Transverse colon (tissue), 4 donors: ENCODE results near the gene STPG3. TPM values are rescaled to one million over a fixed set of nuclear protein-coding genes. Genes with fewer than 3 reads are reported as not detected.
A peak's percentile ranks its signal among the peaks of the same experiment; 100 is the strongest.

Experiments used
- DNase-seq: peaks from one replicate; pipeline ENCODE4 v3.0.0-alpha.2; 2019
- H3K27ac ChIP-seq, 4 donors: fragments of 200-600 bp; sonication (generic); 2 replicates each; pipeline ENCODE4 v1.5.1; 2016 to 2018; ENCODE audit warnings: inconsistent platforms in 4 of 4
- H3K27me3 ChIP-seq: fragments of 200-600 bp; sonication (generic); 2 replicates; pipeline ENCODE4 v1.5.1; 2017; ENCODE audit warnings: inconsistent platforms
- H3K36me3 ChIP-seq, 4 donors: fragments of 200-600 bp; sonication (generic); 2 replicates each; pipeline ENCODE4 v1.5.1; 2017 to 2019; ENCODE audit warnings: inconsistent platforms in 4 of 4
- H3K4me1 ChIP-seq, 4 donors: fragments of 200-600 bp; sonication (generic); 2 replicates each; pipeline ENCODE4 v1.5.1; 2017 to 2020; ENCODE audit warnings: inconsistent platforms in 4 of 4
- H3K4me3 ChIP-seq, 4 donors: fragments of 200-600 bp; sonication (generic); 1 replicate in 1 of 4; 2 replicates in 3 of 4; pipeline versions ENCODE4 v1.5.1 to v1.6.1; 2017 to 2019; ENCODE audit warnings: inconsistent platforms in 4 of 4
- H3K9me3 ChIP-seq, 2 donors: fragments of 200-600 bp; sonication (generic); 2 replicates each; pipeline ENCODE4 v1.5.1; 2017 to 2019; ENCODE audit warnings: inconsistent platforms in 2 of 2
- CTCF ChIP-seq, 5 experiments: fragments of 200-600 bp in 3 of 5; fragments of 450-650 bp in 2 of 5; sonication (generic) in 3 of 5; IDR thresholded peaks; 1 replicate in 2 of 5; 2 replicates in 3 of 5; pipeline ENCODE4 v1.5.1; 2016 to 2017; ENCODE audit warnings: antibody characterized with exemption in 5 of 5, inconsistent platforms in 3 of 5, mild to moderate bottlenecking in 2 of 5, moderate library complexity in 1 of 5
- EP300 ChIP-seq: sonication (generic); formaldehyde crosslinking; IDR thresholded peaks from one replicate; pipeline ENCODE4 v1.6.1; 2017; ENCODE audit warnings: antibody characterized with exemption, low read depth
- POLR2A ChIP-seq: fragments of 450-650 bp; IDR thresholded peaks from one replicate; pipeline ENCODE4 v1.6.1; 2016; ENCODE audit warnings: antibody characterized with exemption, mild to moderate bottlenecking, moderate library complexity
- POLR2AphosphoS5 ChIP-seq, 3 donors: sonication (generic); formaldehyde crosslinking; IDR thresholded peaks; one replicate each; pipeline ENCODE4 v1.6.1; 2016; ENCODE audit warnings: antibody characterized with exemption in 3 of 3
- WGBS, 2 donors: methylation state at CpG; one replicate each; pipeline ENCODE4 v1.1.5; 2018; ENCODE audit warnings: low coverage in 1 of 2; 5-methylcytosine and 5-hydroxymethylcytosine counted together
- in situ Hi-C, 4 donors: fragments of 200-750 bp; cut with MboI; loops; one replicate each; pipeline versions ENCODE4 v1.15.0 to v1.15.1; 2017; ENCODE audit warnings: low sequenced_read_pairs in 3 of 4, low pct_ligation_motif_present in 1 of 4, low pct_unique_long_range_greater_than_20kb in 1 of 4
- intact Hi-C: fragments of 100-400 bp; cut with DNase I; formaldehyde crosslinking; loops from one replicate; pipeline ENCODE4 v1.15.1; 2023; ENCODE audit warnings: low total_unique reads
- total RNA-seq, 4 donors: library from RNA; depleted of rRNA; stranded (reverse); fragments of >200 nt; gene quantifications; one replicate each; pipeline ENCODE4 v1.1.0, GENCODE V29; 2016

STPG3 gene
- total RNA-seq, 4 donors from 2014 or later, result not detected

GRCh38 chr9:137281345-137282116 lies 30.4 kb downstream of the STPG3 start:
- H3K27me3 ChIP-seq, result peaks cover 9% of the 10 kb centered on the region
- no peak for TF ChIP-seq CTCF (IDR thresholded peaks at IDR 0.05)
- no peak for TF ChIP-seq EP300
- TF ChIP-seq POLR2A, result no peak
- no peak for TF ChIP-seq POLR2AphosphoS5 (IDR thresholded peaks at IDR 0.05)
- DNase-seq, result no peak
- H3K36me3 ChIP-seq, result no peaks in the 10 kb centered on the region
- 81% methylated on average over 31 of the region's 39 CpGs; no CpG with 5 or more reads in 1 of the 2 donors for WGBS, 2 donors
- in situ Hi-C loops (loop anchor here (10.0 to 25.0 kb wide), 2 partner anchors 123 to 131 kb away; partner anchors contain the start of genes EXD3 (in 2 of the 4) and NOXA1 (in 2 of the 4)), intact Hi-C loops (no loop called here)
- no peaks in the 10 kb centered on the region for H3K9me3 ChIP-seq
- H3K4me3 ChIP-seq, result no peak overlapping the region
- H3K27ac ChIP-seq, result peak overlapping the region in 1 of 4 donors; percentile 3
- peaks cover 6 to 29% (median 20%) of the 10 kb centered on the region in 4 donors for H3K4me1 ChIP-seq

GRCh38 chr9:137286975-137287383 lies 35.9 kb downstream of the STPG3 start:
- Histone ChIP-seq H3K27me3 (no peaks in the 10 kb centered on the region), H3K27ac (no peak overlapping the region), H3K4me3 (no peak overlapping the region), H3K36me3 (no peaks in the 10 kb centered on the region), H3K4me1 (no peaks in the 10 kb centered on the region), H3K9me3 (no peaks in the 10 kb centered on the region)
- peak; percentile 84 for DNase-seq
- intact Hi-C loops, result no loop called here
- WGBS, 2 donors, result 40 to 100% methylated on average over 1 to 13 of the region's 14 CpGs
- in situ Hi-C loops, result loop anchor here (10.0 to 25.0 kb wide), 2 partner anchors 118 to 125 kb away; partner anchors contain the start of genes EXD3 (in 2 of the 4) and NOXA1 (in 2 of the 4)
- TF ChIP-seq POLR2AphosphoS5 (IDR thresholded peaks at IDR 0.05), result no peak
- peak; percentile 43 to 83 (median 51) for TF ChIP-seq CTCF (IDR thresholded peaks at IDR 0.05)
- no peak for TF ChIP-seq EP300

GRCh38 chr9:137293094-137293481 lies 42.0 kb downstream of the STPG3 start:
- TF ChIP-seq POLR2AphosphoS5 (IDR thresholded peaks at IDR 0.05) (no peak), POLR2A (no peak), EP300 (no peak), CTCF (IDR thresholded peaks at IDR 0.05) (no peak)
- intact Hi-C loops, result no loop called here
- no peak overlapping the region for H3K4me3 ChIP-seq
- 20 to 58% methylated on average over 5 to 15 of the region's 15 CpGs for WGBS, 2 donors
- H3K9me3 ChIP-seq, result no peaks in the 10 kb centered on the region
- peaks cover 42% of the 10 kb centered on the region for H3K27me3 ChIP-seq
- DNase-seq, result no peak
- in situ Hi-C loops, result loop anchor here in 2 of 4 donors (25.0 kb wide), 1 partner anchor 119 kb away; the partner anchor contains the start of genes EXD3 (in 2 of the 2) and NOXA1 (in 2 of the 2)
- peak overlapping the region; percentile 86 to 91 (median 88) for H3K27ac ChIP-seq
- H3K4me1 ChIP-seq, result peaks cover 6 to 41% (median 33%) of the 10 kb centered on the region in 4 donors
- H3K36me3 ChIP-seq, result no peaks in the 10 kb centered on the region

- Histone ChIP-seq H3K4me3 (no peak overlapping the region), H3K27ac (peak overlapping the region; percentile 86 to 91 (median 88)), H3K4me1 (peaks cover 6 to 46% (median 38%) of the 10 kb centered on the region in 4 donors), H3K9me3 (no peaks in the 10 kb centered on the region), H3K27me3 (peaks cover 47% of the 10 kb centered on the region), H3K36me3 (no peaks in the 10 kb centered on the region)
- intact Hi-C loops (no loop called here), in situ Hi-C loops (loop anchor here in 2 of 4 donors (25.0 kb wide), 1 partner anchor 119 kb away; the partner anchor contains the start of genes EXD3 (in 2 of the 2) and NOXA1 (in 2 of the 2))
- DNase-seq, result peak; percentile 87
- 50 to 64% methylated on average over 9 to 29 of the region's 29 CpGs for WGBS, 2 donors
- TF ChIP-seq CTCF (IDR thresholded peaks at IDR 0.05) (no peak), EP300 (peak; percentile 89), POLR2AphosphoS5 (IDR thresholded peaks at IDR 0.05) (peak in 2 of 3 donors; percentile 44 to 63), POLR2A (peak; percentile 35)
Observed at GRCh38 chr9:137293482-137294090, 42.5 kb downstream of the STPG3 start.
